GM23338 (cell line): ENCODE data around the gene DDX24. TPM values are rescaled to one million over a fixed set of nuclear protein-coding genes. Genes with fewer than 3 reads are reported as not detected.

ENCODE experiments used
- ATAC-seq: fragments of 200-7000 bp; cut with Tn5 transposase; 3 replicates; pipeline ENCODE4 v1.9.1; 2020
- DNase-seq: peaks from one replicate; pipeline ENCODE4 v3.0.0-alpha.2; 2015; ENCODE audit warnings: low spot score
- H2AFZ ChIP-seq: fragments of 200-600 bp; sonication (generic); 2 replicates; pipeline ENCODE4 v1.8.0; 2016; ENCODE audit warnings: antibody characterized with exemption, mild to moderate bottlenecking, moderate library complexity
- H3F3A ChIP-seq: fragments of 200-600 bp; sonication (generic); replicated peaks from 2 replicates; pipeline ENCODE4 v1.8.0; 2017; ENCODE audit warnings: antibody characterized with exemption, mixed run types, low read depth
- H3K27ac ChIP-seq: fragments of 200-600 bp; sonication (generic); 2 replicates; pipeline ENCODE4 v1.6.1; 2016; ENCODE audit warnings: low read depth
- H3K27me3 ChIP-seq: fragments of 200-600 bp; sonication (generic); 2 replicates; pipeline ENCODE4 v1.8.0; 2016; ENCODE audit warnings: mild to moderate bottlenecking, mixed run types, moderate library complexity; ENCODE audit not compliant: insufficient read depth
- H3K36me3 ChIP-seq: fragments of 200-600 bp; sonication (generic); 2 replicates; pipeline ENCODE4 v1.8.0; 2016; ENCODE audit warnings: mild to moderate bottlenecking; ENCODE audit not compliant: insufficient read depth
- H3K4me1 ChIP-seq: fragments of 200-600 bp; sonication (generic); 2 replicates; pipeline ENCODE4 v1.8.0; 2016; ENCODE audit warnings: mild to moderate bottlenecking, moderate library complexity; ENCODE audit not compliant: insufficient read depth
- H3K4me2 ChIP-seq: fragments of 200-600 bp; sonication (generic); 2 replicates; pipeline ENCODE4 v1.7.1; 2017; ENCODE audit warnings: mixed run types
- H3K4me3 ChIP-seq: fragments of 200-600 bp; sonication (generic); 2 replicates; pipeline ENCODE4 v1.6.1; 2016; ENCODE audit warnings: mixed run types
- H3K79me2 ChIP-seq: fragments of 200-600 bp; sonication (generic); replicated peaks from 2 replicates; pipeline ENCODE4 v1.8.0; 2017; ENCODE audit warnings: mild to moderate bottlenecking; ENCODE audit not compliant: insufficient read depth
- H3K9me2 ChIP-seq: fragments of 200-600 bp; sonication (generic); 2 replicates; pipeline ENCODE4 v1.8.0; 2017; ENCODE audit not compliant: insufficient read depth
- H4K20me1 ChIP-seq: fragments of 200-600 bp; sonication (generic); replicated peaks from 2 replicates; pipeline ENCODE4 v1.8.0; 2017; ENCODE audit warnings: mild to moderate bottlenecking; ENCODE audit not compliant: insufficient read depth
- H3K27ac Mint-ChIP-seq: 2 replicates; pipeline ENCODE4 v1.8.0; 2020; ENCODE audit warnings: inconsistent platforms, mild to moderate bottlenecking, moderate library complexity, mixed read lengths
- H3K27me3 Mint-ChIP-seq: 3 replicates; pipeline ENCODE4 v1.8.0; 2022; ENCODE audit warnings: low read depth, mild to moderate bottlenecking, moderate library complexity, mixed read lengths, inconsistent platforms; ENCODE audit not compliant: insufficient read depth, poor library complexity
- H3K36me3 Mint-ChIP-seq: 3 replicates; pipeline ENCODE4 v1.8.0; 2021; ENCODE audit warnings: low read depth, mild to moderate bottlenecking, inconsistent platforms, moderate library complexity, mixed read lengths
- H3K4me1 Mint-ChIP-seq: 3 replicates; pipeline ENCODE4 v1.8.0; 2020; ENCODE audit warnings: mild to moderate bottlenecking, inconsistent platforms, mixed read lengths
- H3K4me3 Mint-ChIP-seq: 3 replicates; pipeline ENCODE4 v1.8.0; 2021; ENCODE audit warnings: moderate library complexity, mild to moderate bottlenecking, inconsistent platforms, mixed read lengths
- H3K9me3 Mint-ChIP-seq: 3 replicates; pipeline ENCODE4 v1.8.0; 2020; ENCODE audit warnings: moderate library complexity, mild to moderate bottlenecking, inconsistent platforms, mixed read lengths
- CREB1 ChIP-seq: fragments of 250-450 bp; sonication (Bioruptor Pico); IDR thresholded peaks from 2 replicates; pipeline ENCODE4 v1.5.0; 2020; ENCODE audit warnings: low read depth, mild to moderate bottlenecking, moderate library complexity
- JUNB ChIP-seq: IDR thresholded peaks from one replicate; pipeline ENCODE4 v1.6.1; 2016; ENCODE audit warnings: antibody characterized with exemption; ENCODE audit not compliant: unreplicated experiment
- REST ChIP-seq: IDR thresholded peaks from one replicate; pipeline ENCODE4 v1.6.1; 2018; ENCODE audit warnings: antibody characterized with exemption; ENCODE audit not compliant: unreplicated experiment
- STAT1 ChIP-seq: IDR thresholded peaks from one replicate; pipeline ENCODE4 v1.6.1; 2016; ENCODE audit warnings: antibody characterized with exemption; ENCODE audit not compliant: unreplicated experiment
- ZNF114 ChIP-seq: fragments of 250-450 bp; sonication (Bioruptor Pico); IDR thresholded peaks from 2 replicates; pipeline ENCODE4 v1.5.0; 2020; ENCODE audit warnings: mild to moderate bottlenecking, moderate library complexity
- ZNF331 ChIP-seq: fragments of 250-450 bp; sonication (Bioruptor Pico); IDR thresholded peaks from 2 replicates; pipeline ENCODE4 v1.5.0; 2020; ENCODE audit warnings: low read depth, mild to moderate bottlenecking, moderate library complexity
- polyA plus RNA-seq: library from polyadenylated mRNA; unstranded; fragments of >200 nt; fragmentation: Nextera tagmentation; extraction: Ambion mirVana; gene quantifications from 2 replicates; pipeline ENCODE4 v1.2.1, GENCODE V29; 2016
- total RNA-seq: library from RNA; depleted of rRNA; stranded (reverse); fragments of >200 nt; shearing (Covaris generic); gene quantifications from 2 replicates; pipeline ENCODE4 v1.2.3, GENCODE V29; 2014
- TF ChIP-seq, protein P1 (sequence below): IDR thresholded peaks from 2 replicates; pipeline ENCODE4 v1.6.1; 2016; ENCODE audit warnings: antibody characterized with exemption
- TF ChIP-seq, protein P2 (sequence below), 2 experiments: fragments of 200-600 bp in 1 of 2; sonication (generic) in 1 of 2; conservative IDR thresholded peaks; 2 replicates each; pipeline versions ENCODE4 v1.5.1 to v1.6.1; 2016 to 2017; ENCODE audit warnings: antibody characterized with exemption in 2 of 2, low read depth in 2 of 2, mild to moderate bottlenecking in 2 of 2, moderate library complexity in 1 of 2

DDX24 gene
- total and polyA plus RNA-seq, 2 experiments from 2014 or later, result 150 to 265 TPM

- H3K9me3 Mint-ChIP-seq, result peaks cover 5% of the 10 kb centered on the region; the same call in 2 of the 3 replicates
- Histone ChIP-seq H3K27me3 (no peaks in the 10 kb centered on the region), H4K20me1 (no peaks in the 10 kb centered on the region), H3K27ac (no peak overlapping the region), H3K4me1 (no peaks in the 10 kb centered on the region), H3K79me2 (no peaks in the 10 kb centered on the region), H3K9me2 (no peaks in the 10 kb centered on the region), H3K36me3 (no peaks in the 10 kb centered on the region), H3K4me2 (no peak overlapping the region), H3F3A (no peaks in the 10 kb centered on the region), H2AFZ (no peak overlapping the region), H3K4me3 (no peak overlapping the region)
- no peak overlapping the region for H3K4me3 Mint-ChIP-seq
- DNase-seq, result no peak
- H3K36me3 Mint-ChIP-seq, result peaks cover 3% of the 10 kb centered on the region; the same call in 1 of the 3 replicates
- H3K4me1 Mint-ChIP-seq, result peaks cover 8% of the 10 kb centered on the region; the same call in 2 of the 3 replicates
- peaks cover 16% of the 10 kb centered on the region for H3K27me3 Mint-ChIP-seq
- no peak for ATAC-seq
- no peak overlapping the region for H3K27ac Mint-ChIP-seq
- TF ChIP-seq STAT1 (no peak), JUNB (no peak), REST (no peak), ZNF331 (CRISPR knock-in tag) (no peak), ZNF114 (CRISPR knock-in tag) (no peak), CREB1 (CRISPR knock-in tag) (no peak)
- TF ChIP-seq, protein P1, sequence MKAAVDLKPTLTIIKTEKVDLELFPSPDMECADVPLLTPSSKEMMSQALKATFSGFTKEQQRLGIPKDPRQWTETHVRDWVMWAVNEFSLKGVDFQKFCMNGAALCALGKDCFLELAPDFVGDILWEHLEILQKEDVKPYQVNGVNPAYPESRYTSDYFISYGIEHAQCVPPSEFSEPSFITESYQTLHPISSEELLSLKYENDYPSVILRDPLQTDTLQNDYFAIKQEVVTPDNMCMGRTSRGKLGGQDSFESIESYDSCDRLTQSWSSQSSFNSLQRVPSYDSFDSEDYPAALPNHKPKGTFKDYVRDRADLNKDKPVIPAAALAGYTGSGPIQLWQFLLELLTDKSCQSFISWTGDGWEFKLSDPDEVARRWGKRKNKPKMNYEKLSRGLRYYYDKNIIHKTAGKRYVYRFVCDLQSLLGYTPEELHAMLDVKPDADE, result no peak
- TF ChIP-seq, protein P2, sequence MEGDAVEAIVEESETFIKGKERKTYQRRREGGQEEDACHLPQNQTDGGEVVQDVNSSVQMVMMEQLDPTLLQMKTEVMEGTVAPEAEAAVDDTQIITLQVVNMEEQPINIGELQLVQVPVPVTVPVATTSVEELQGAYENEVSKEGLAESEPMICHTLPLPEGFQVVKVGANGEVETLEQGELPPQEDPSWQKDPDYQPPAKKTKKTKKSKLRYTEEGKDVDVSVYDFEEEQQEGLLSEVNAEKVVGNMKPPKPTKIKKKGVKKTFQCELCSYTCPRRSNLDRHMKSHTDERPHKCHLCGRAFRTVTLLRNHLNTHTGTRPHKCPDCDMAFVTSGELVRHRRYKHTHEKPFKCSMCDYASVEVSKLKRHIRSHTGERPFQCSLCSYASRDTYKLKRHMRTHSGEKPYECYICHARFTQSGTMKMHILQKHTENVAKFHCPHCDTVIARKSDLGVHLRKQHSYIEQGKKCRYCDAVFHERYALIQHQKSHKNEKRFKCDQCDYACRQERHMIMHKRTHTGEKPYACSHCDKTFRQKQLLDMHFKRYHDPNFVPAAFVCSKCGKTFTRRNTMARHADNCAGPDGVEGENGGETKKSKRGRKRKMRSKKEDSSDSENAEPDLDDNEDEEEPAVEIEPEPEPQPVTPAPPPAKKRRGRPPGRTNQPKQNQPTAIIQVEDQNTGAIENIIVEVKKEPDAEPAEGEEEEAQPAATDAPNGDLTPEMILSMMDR (conservative IDR thresholded peaks at IDR 0.05; ENCODE audit: low read depth in 2 of 2), result no peak
Measured at GRCh38 chr14:94038921-94039629, 41.9 kb downstream of the DDX24 start.
